Measurements from ENCODE around the gene KCNA10.

Gene KCNA10

GRCh38 chr1:110557481-110557880 lies 38.5 kb upstream of the KCNA10 start:
- TF ChIP-seq CTCF (IDR thresholded peaks at IDR 0.05; ENCODE audit: control extremely low read depth, extremely low read depth, low read depth, missing control alignments), result no peak
- ChIA-PET CTCF (interaction anchor here (1.4 to 3.5 kb wide), 5 partner anchors 24 to 226 kb away, joined by 3 to 15 read pairs (median 10); no protein-coding TSS in a partner anchor), POLR2A (no interaction called here)
- no peak for DNase-seq (ENCODE audit: extremely low spot score)

- no peak for TF ChIP-seq CTCF (IDR thresholded peaks at IDR 0.05; ENCODE audit: control extremely low read depth, extremely low read depth, low read depth, missing control alignments)
- ChIA-PET CTCF (interaction anchor here (1.4 to 3.5 kb wide), 11 partner anchors 18 to 227 kb away, joined by 3 to 15 read pairs (median 7); no protein-coding TSS in a partner anchor), POLR2A (no interaction called here)
- no peak for DNase-seq (ENCODE audit: extremely low spot score)
Observed at GRCh38 chr1:110556471-110556807, 37.5 kb upstream of the KCNA10 start.

GRCh38 chr1:110555807-110556470 lies 37.0 kb upstream of the KCNA10 start:
- POLR2A ChIA-PET, result no interaction called here

GRCh38 chr1:110554871-110555801 lies 36.2 kb upstream of the KCNA10 start:
- peak; percentile 63 for TF ChIP-seq CTCF (IDR thresholded peaks at IDR 0.05; ENCODE audit: control extremely low read depth, extremely low read depth, low read depth, missing control alignments)
- ChIA-PET POLR2A (no interaction called here), CTCF (interaction anchor here (0.7 to 3.5 kb wide), 21 partner anchors 8 to 348 kb away, joined by 3 to 15 read pairs (median 5); no protein-coding TSS in a partner anchor)
- peak; percentile 78 for DNase-seq (ENCODE audit: extremely low spot score)

More at GRCh38 chr1:110555807-110556470, 37.0 kb upstream of the KCNA10 start:
- no peak for TF ChIP-seq CTCF (IDR thresholded peaks at IDR 0.05; ENCODE audit: control extremely low read depth, extremely low read depth, low read depth, missing control alignments)
- CTCF ChIA-PET, result interaction anchor here (0.7 to 3.5 kb wide), 22 partner anchors 9 to 349 kb away, joined by 3 to 15 read pairs (median 5); no protein-coding TSS in a partner anchor
- DNase-seq (ENCODE audit: extremely low spot score), result no peak

- ChIA-PET CTCF (interaction anchor here (1.1 kb wide), 1 partner anchor 9 kb away, joined by 3 read pairs; no protein-coding TSS in a partner anchor), POLR2A (no interaction called here)
- no peak for DNase-seq (ENCODE audit: extremely low spot score)
- TF ChIP-seq CTCF (IDR thresholded peaks at IDR 0.05; ENCODE audit: control extremely low read depth, extremely low read depth, low read depth, missing control alignments), result no peak
Observed at GRCh38 chr1:110551278-110551809, 32.4 kb upstream of the KCNA10 start.

GRCh38 chr1:110549831-110550230 lies 30.9 kb upstream of the KCNA10 start:
- no peak for DNase-seq (ENCODE audit: extremely low spot score)
- ChIA-PET CTCF (no interaction called here), POLR2A (no interaction called here)
- TF ChIP-seq CTCF (IDR thresholded peaks at IDR 0.05; ENCODE audit: control extremely low read depth, extremely low read depth, low read depth, missing control alignments), result no peak
